WTC11 (cell line): ENCODE results near the gene UBAP1L. TPM values are rescaled to one million over a fixed set of nuclear protein-coding genes. Genes with fewer than 3 reads are reported as not detected.
A peak's percentile ranks its signal among the peaks of the same experiment; 100 is the strongest.

ENCODE experiments used
- ATAC-seq: fragments of 200-7000 bp; cut with Tn5 transposase; 2 replicates; pipeline ENCODE4 v1.10.0; 2021; ENCODE audit warnings: mild to moderate bottlenecking, moderate library complexity
- CTCF ChIA-PET: fragments of 300-600 bp; sonication (Branson Sonifier 250); formaldehyde crosslinking; loops from one replicate; lab custom pipeline; 2021; ENCODE audit warnings: antibody characterized with exemption; lab: Charles Lee
- POLR2A ChIA-PET: fragments of 350-600 bp; sonication (Branson Sonifier 250); formaldehyde crosslinking; loops from one replicate; lab custom pipeline; 2021; ENCODE audit warnings: antibody characterized with exemption; lab: Charles Lee
- DNase-seq: peaks from one replicate; pipeline ENCODE4 v3.0.0; 2021; ENCODE audit warnings: low spot score
- H3K27ac Mint-ChIP-seq: 2 replicates; pipeline ENCODE4 v1.8.0; 2021; ENCODE audit warnings: mixed read lengths
- H3K27me3 Mint-ChIP-seq: 2 replicates; pipeline ENCODE4 v1.8.0; 2021; ENCODE audit warnings: low read depth, mild to moderate bottlenecking, moderate library complexity, mixed read lengths
- H3K36me3 Mint-ChIP-seq: 2 replicates; pipeline ENCODE4 v1.8.0; 2021; ENCODE audit warnings: mixed read lengths
- H3K4me1 Mint-ChIP-seq: 2 replicates; pipeline ENCODE4 v1.8.0; 2022; ENCODE audit warnings: mixed read lengths
- H3K4me3 Mint-ChIP-seq: 2 replicates; pipeline ENCODE4 v1.8.0; 2021; ENCODE audit warnings: mild to moderate bottlenecking, moderate library complexity, mixed read lengths
- H3K9me3 Mint-ChIP-seq: 2 replicates; pipeline ENCODE4 v1.8.0; 2021; ENCODE audit warnings: mixed read lengths
- ESRRA ChIP-seq: sonication (generic); formaldehyde crosslinking; IDR thresholded peaks from 2 replicates; pipeline ENCODE4 v1.8.1; 2022; ENCODE audit warnings: mild to moderate bottlenecking, missing genetic modification reagents, borderline replicate concordance
- FOXK1 ChIP-seq: sonication (generic); formaldehyde crosslinking; IDR thresholded peaks from 2 replicates; pipeline ENCODE4 v1.8.0; 2022; ENCODE audit warnings: mild to moderate bottlenecking, moderate library complexity, missing genetic modification reagents
- JUN ChIP-seq: sonication (generic); formaldehyde crosslinking; IDR thresholded peaks from 2 replicates; pipeline ENCODE4 v1.8.0; 2023; ENCODE audit warnings: mild to moderate bottlenecking, missing genetic modification reagents
- NFYB ChIP-seq: sonication (generic); formaldehyde crosslinking; conservative IDR thresholded peaks from 2 replicates; pipeline ENCODE4 v1.8.0; 2022; ENCODE audit warnings: low read depth, missing genetic modification reagents
- NR2C2 ChIP-seq: sonication (generic); formaldehyde crosslinking; IDR thresholded peaks from 2 replicates; pipeline ENCODE4 v1.8.0; 2022; ENCODE audit warnings: mild to moderate bottlenecking, missing genetic modification reagents
- RORB ChIP-seq: fragments of 250-450 bp; sonication (Bioruptor Pico); IDR thresholded peaks from 2 replicates; pipeline ENCODE4 v1.9.0; 2021; ENCODE audit warnings: mild to moderate bottlenecking
- SMAD3 ChIP-seq: sonication (generic); formaldehyde crosslinking; IDR thresholded peaks from 2 replicates; pipeline ENCODE4 v1.8.0; 2022; ENCODE audit warnings: missing genetic modification reagents, mild to moderate bottlenecking, borderline replicate concordance
- TCF7 ChIP-seq: sonication (generic); formaldehyde crosslinking; IDR thresholded peaks from 2 replicates; pipeline ENCODE4 v1.8.0; 2022; ENCODE audit warnings: mild to moderate bottlenecking, low read depth, missing genetic modification reagents, moderate library complexity
- TEAD4 ChIP-seq: sonication (generic); formaldehyde crosslinking; IDR thresholded peaks from 2 replicates; pipeline ENCODE4 v1.8.0; 2022; ENCODE audit warnings: mild to moderate bottlenecking, missing genetic modification reagents
- ZNF138 ChIP-seq: sonication (generic); formaldehyde crosslinking; conservative IDR thresholded peaks from 2 replicates; pipeline ENCODE4 v1.8.1; 2022; ENCODE audit warnings: mild to moderate bottlenecking, moderate library complexity, missing genetic modification reagents
- ZNF232 ChIP-seq: sonication (generic); formaldehyde crosslinking; IDR thresholded peaks from 2 replicates; pipeline ENCODE4 v1.8.0; 2022; ENCODE audit warnings: mild to moderate bottlenecking, missing genetic modification reagents
- ZNF671 ChIP-seq: fragments of 250-450 bp; sonication (Bioruptor Pico); IDR thresholded peaks from 2 replicates; pipeline ENCODE4 v1.8.0; 2021; ENCODE audit warnings: mild to moderate bottlenecking
- total RNA-seq: library from RNA; stranded (reverse); gene quantifications from 3 replicates; pipeline ENCODE4 v1.2.3, GENCODE V29; 2021
- TF ChIP-seq, protein P1 (sequence below): sonication (generic); formaldehyde crosslinking; IDR thresholded peaks from 2 replicates; pipeline ENCODE4 v1.8.0; 2022; ENCODE audit warnings: mild to moderate bottlenecking, missing genetic modification reagents
- TF ChIP-seq, protein P2 (sequence below): sonication (generic); formaldehyde crosslinking; IDR thresholded peaks from 2 replicates; pipeline ENCODE4 v1.8.1; 2023; ENCODE audit warnings: mild to moderate bottlenecking, missing genetic modification reagents, borderline replicate concordance
- TF ChIP-seq, protein P3 (sequence below): fragments of 250-450 bp; sonication (Bioruptor Pico); IDR thresholded peaks from 2 replicates; pipeline ENCODE4 v1.9.0; 2021; ENCODE audit warnings: mild to moderate bottlenecking
- TF ChIP-seq, protein P4 (sequence below): sonication (generic); formaldehyde crosslinking; IDR thresholded peaks from 2 replicates; pipeline ENCODE4 v1.8.0; 2023; ENCODE audit warnings: missing genetic modification reagents, mild to moderate bottlenecking, borderline replicate concordance
- TF ChIP-seq, protein P5 (sequence below): fragments of 250-450 bp; sonication (Bioruptor Pico); IDR thresholded peaks from 2 replicates; pipeline ENCODE4 v1.9.0; 2021; ENCODE audit warnings: mild to moderate bottlenecking, borderline replicate concordance
- TF ChIP-seq, protein P6 (sequence below): sonication (generic); formaldehyde crosslinking; IDR thresholded peaks from 2 replicates; pipeline ENCODE4 v1.8.1; 2022; ENCODE audit warnings: low read depth, missing genetic modification reagents, borderline replicate concordance
- TF ChIP-seq, protein P7 (sequence below): sonication (generic); formaldehyde crosslinking; IDR thresholded peaks from 2 replicates; pipeline ENCODE4 v1.8.1; 2023; ENCODE audit warnings: mild to moderate bottlenecking, missing genetic modification reagents, moderate library complexity

The UBAP1L gene
- total RNA-seq, 1 experiment from 2014 or later = 2.0 TPM

DNA sequence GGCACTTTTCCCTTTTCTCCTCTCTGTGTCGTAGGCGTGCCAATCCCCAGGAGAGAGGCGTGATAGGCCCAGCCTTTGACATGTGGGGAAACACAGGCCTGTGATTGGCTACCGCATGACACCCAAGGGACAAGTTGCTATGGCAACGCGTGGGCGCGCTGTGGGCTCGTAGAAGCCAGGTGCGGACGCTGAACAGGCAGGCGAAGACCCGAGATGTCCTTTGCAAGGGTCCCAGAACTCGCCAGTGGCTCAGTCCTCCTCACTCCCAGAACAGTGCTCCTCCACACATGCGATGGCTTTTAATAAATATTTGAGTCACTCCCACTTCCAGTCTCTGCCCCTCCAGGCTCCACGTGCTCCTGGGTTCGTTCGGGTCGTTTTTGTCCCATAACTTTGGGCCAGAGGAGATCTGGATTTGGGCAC, 65.6 kb downstream of the UBAP1L start:
- POLR2A ChIA-PET = interaction anchor here (0.6 kb wide), 1 partner anchor 36 kb away, joined by 3 read pairs; no protein-coding TSS in a partner anchor
- DNase-seq (peak; percentile 91), ATAC-seq (peak; percentile 97)
- Mint-ChIP-seq H3K36me3 (no peaks in the 10 kb centered on the region), H3K27ac (no peak overlapping the region), H3K4me1 (peaks cover 11% of the 10 kb centered on the region; the same call in 1 of the 2 replicates), H3K9me3 (no peaks in the 10 kb centered on the region), H3K4me3 (peak overlapping the region; percentile 48), H3K27me3 (peaks cover 4% of the 10 kb centered on the region; the same call in 1 of the 2 replicates)
- CTCF ChIA-PET = interaction anchor here (0.6 to 2.1 kb wide), 6 partner anchors 17 to 136 kb away, joined by 3 to 19 read pairs (median 5); partner anchors contain the start of gene CLPX
- TF ChIP-seq, protein P1, sequence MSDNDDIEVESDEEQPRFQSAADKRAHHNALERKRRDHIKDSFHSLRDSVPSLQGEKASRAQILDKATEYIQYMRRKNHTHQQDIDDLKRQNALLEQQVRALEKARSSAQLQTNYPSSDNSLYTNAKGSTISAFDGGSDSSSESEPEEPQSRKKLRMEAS (CRISPR knock-in tag) = peak; percentile 50; the same call in 1 of the 2 replicates
- peak; percentile 91 for TF ChIP-seq NFYB (CRISPR knock-in tag)
- TF ChIP-seq ZNF232 (CRISPR knock-in tag) = no peak
- TF ChIP-seq NR2C2 (CRISPR knock-in tag) = no peak
- TF ChIP-seq, protein P2, sequence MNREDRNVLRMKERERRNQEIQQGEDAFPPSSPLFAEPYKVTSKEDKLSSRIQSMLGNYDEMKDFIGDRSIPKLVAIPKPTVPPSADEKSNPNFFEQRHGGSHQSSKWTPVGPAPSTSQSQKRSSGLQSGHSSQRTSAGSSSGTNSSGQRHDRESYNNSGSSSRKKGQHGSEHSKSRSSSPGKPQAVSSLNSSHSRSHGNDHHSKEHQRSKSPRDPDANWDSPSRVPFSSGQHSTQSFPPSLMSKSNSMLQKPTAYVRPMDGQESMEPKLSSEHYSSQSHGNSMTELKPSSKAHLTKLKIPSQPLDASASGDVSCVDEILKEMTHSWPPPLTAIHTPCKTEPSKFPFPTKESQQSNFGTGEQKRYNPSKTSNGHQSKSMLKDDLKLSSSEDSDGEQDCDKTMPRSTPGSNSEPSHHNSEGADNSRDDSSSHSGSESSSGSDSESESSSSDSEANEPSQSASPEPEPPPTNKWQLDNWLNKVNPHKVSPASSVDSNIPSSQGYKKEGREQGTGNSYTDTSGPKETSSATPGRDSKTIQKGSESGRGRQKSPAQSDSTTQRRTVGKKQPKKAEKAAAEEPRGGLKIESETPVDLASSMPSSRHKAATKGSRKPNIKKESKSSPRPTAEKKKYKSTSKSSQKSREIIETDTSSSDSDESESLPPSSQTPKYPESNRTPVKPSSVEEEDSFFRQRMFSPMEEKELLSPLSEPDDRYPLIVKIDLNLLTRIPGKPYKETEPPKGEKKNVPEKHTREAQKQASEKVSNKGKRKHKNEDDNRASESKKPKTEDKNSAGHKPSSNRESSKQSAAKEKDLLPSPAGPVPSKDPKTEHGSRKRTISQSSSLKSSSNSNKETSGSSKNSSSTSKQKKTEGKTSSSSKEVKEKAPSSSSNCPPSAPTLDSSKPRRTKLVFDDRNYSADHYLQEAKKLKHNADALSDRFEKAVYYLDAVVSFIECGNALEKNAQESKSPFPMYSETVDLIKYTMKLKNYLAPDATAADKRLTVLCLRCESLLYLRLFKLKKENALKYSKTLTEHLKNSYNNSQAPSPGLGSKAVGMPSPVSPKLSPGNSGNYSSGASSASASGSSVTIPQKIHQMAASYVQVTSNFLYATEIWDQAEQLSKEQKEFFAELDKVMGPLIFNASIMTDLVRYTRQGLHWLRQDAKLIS (CRISPR knock-in tag) = no peak
- TF ChIP-seq, protein P3, sequence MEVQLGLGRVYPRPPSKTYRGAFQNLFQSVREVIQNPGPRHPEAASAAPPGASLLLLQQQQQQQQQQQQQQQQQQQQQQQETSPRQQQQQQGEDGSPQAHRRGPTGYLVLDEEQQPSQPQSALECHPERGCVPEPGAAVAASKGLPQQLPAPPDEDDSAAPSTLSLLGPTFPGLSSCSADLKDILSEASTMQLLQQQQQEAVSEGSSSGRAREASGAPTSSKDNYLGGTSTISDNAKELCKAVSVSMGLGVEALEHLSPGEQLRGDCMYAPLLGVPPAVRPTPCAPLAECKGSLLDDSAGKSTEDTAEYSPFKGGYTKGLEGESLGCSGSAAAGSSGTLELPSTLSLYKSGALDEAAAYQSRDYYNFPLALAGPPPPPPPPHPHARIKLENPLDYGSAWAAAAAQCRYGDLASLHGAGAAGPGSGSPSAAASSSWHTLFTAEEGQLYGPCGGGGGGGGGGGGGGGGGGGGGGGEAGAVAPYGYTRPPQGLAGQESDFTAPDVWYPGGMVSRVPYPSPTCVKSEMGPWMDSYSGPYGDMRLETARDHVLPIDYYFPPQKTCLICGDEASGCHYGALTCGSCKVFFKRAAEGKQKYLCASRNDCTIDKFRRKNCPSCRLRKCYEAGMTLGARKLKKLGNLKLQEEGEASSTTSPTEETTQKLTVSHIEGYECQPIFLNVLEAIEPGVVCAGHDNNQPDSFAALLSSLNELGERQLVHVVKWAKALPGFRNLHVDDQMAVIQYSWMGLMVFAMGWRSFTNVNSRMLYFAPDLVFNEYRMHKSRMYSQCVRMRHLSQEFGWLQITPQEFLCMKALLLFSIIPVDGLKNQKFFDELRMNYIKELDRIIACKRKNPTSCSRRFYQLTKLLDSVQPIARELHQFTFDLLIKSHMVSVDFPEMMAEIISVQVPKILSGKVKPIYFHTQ = no peak
- TF ChIP-seq JUN (CRISPR knock-in tag) = no peak
- no peak for TF ChIP-seq SMAD3
- no peak for TF ChIP-seq TCF7
- TF ChIP-seq, protein P4, sequence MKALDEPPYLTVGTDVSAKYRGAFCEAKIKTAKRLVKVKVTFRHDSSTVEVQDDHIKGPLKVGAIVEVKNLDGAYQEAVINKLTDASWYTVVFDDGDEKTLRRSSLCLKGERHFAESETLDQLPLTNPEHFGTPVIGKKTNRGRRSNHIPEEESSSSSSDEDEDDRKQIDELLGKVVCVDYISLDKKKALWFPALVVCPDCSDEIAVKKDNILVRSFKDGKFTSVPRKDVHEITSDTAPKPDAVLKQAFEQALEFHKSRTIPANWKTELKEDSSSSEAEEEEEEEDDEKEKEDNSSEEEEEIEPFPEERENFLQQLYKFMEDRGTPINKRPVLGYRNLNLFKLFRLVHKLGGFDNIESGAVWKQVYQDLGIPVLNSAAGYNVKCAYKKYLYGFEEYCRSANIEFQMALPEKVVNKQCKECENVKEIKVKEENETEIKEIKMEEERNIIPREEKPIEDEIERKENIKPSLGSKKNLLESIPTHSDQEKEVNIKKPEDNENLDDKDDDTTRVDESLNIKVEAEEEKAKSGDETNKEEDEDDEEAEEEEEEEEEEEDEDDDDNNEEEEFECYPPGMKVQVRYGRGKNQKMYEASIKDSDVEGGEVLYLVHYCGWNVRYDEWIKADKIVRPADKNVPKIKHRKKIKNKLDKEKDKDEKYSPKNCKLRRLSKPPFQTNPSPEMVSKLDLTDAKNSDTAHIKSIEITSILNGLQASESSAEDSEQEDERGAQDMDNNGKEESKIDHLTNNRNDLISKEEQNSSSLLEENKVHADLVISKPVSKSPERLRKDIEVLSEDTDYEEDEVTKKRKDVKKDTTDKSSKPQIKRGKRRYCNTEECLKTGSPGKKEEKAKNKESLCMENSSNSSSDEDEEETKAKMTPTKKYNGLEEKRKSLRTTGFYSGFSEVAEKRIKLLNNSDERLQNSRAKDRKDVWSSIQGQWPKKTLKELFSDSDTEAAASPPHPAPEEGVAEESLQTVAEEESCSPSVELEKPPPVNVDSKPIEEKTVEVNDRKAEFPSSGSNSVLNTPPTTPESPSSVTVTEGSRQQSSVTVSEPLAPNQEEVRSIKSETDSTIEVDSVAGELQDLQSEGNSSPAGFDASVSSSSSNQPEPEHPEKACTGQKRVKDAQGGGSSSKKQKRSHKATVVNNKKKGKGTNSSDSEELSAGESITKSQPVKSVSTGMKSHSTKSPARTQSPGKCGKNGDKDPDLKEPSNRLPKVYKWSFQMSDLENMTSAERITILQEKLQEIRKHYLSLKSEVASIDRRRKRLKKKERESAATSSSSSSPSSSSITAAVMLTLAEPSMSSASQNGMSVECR (CRISPR knock-in tag) = no peak
- TF ChIP-seq FOXK1 (CRISPR knock-in tag) = no peak
- TF ChIP-seq ZNF138 (CRISPR knock-in tag) = no peak
- TF ChIP-seq, protein P5, sequence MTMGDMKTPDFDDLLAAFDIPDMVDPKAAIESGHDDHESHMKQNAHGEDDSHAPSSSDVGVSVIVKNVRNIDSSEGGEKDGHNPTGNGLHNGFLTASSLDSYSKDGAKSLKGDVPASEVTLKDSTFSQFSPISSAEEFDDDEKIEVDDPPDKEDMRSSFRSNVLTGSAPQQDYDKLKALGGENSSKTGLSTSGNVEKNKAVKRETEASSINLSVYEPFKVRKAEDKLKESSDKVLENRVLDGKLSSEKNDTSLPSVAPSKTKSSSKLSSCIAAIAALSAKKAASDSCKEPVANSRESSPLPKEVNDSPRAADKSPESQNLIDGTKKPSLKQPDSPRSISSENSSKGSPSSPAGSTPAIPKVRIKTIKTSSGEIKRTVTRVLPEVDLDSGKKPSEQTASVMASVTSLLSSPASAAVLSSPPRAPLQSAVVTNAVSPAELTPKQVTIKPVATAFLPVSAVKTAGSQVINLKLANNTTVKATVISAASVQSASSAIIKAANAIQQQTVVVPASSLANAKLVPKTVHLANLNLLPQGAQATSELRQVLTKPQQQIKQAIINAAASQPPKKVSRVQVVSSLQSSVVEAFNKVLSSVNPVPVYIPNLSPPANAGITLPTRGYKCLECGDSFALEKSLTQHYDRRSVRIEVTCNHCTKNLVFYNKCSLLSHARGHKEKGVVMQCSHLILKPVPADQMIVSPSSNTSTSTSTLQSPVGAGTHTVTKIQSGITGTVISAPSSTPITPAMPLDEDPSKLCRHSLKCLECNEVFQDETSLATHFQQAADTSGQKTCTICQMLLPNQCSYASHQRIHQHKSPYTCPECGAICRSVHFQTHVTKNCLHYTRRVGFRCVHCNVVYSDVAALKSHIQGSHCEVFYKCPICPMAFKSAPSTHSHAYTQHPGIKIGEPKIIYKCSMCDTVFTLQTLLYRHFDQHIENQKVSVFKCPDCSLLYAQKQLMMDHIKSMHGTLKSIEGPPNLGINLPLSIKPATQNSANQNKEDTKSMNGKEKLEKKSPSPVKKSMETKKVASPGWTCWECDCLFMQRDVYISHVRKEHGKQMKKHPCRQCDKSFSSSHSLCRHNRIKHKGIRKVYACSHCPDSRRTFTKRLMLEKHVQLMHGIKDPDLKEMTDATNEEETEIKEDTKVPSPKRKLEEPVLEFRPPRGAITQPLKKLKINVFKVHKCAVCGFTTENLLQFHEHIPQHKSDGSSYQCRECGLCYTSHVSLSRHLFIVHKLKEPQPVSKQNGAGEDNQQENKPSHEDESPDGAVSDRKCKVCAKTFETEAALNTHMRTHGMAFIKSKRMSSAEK (CRISPR knock-in tag) = no peak
- no peak for TF ChIP-seq ESRRA (CRISPR knock-in tag)
- TF ChIP-seq, protein P6, sequence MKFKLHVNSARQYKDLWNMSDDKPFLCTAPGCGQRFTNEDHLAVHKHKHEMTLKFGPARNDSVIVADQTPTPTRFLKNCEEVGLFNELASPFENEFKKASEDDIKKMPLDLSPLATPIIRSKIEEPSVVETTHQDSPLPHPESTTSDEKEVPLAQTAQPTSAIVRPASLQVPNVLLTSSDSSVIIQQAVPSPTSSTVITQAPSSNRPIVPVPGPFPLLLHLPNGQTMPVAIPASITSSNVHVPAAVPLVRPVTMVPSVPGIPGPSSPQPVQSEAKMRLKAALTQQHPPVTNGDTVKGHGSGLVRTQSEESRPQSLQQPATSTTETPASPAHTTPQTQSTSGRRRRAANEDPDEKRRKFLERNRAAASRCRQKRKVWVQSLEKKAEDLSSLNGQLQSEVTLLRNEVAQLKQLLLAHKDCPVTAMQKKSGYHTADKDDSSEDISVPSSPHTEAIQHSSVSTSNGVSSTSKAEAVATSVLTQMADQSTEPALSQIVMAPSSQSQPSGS (CRISPR knock-in tag) = no peak
- no peak for TF ChIP-seq RORB (CRISPR knock-in tag)
- no peak for TF ChIP-seq ZNF671
- TF ChIP-seq, protein P7, sequence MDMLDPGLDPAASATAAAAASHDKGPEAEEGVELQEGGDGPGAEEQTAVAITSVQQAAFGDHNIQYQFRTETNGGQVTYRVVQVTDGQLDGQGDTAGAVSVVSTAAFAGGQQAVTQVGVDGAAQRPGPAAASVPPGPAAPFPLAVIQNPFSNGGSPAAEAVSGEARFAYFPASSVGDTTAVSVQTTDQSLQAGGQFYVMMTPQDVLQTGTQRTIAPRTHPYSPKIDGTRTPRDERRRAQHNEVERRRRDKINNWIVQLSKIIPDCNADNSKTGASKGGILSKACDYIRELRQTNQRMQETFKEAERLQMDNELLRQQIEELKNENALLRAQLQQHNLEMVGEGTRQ (CRISPR knock-in tag) = peak; percentile 93
- no peak for TF ChIP-seq TEAD4 (CRISPR knock-in tag)
